Measurements from ENCODE around the gene SPATS2L.
"Not testable (repeated sequence)": the region's sequence is repeated elsewhere in the genome, so short reads cannot be mapped to it uniquely, and the experiment has no call there.

The SPATS2L gene

DNA sequence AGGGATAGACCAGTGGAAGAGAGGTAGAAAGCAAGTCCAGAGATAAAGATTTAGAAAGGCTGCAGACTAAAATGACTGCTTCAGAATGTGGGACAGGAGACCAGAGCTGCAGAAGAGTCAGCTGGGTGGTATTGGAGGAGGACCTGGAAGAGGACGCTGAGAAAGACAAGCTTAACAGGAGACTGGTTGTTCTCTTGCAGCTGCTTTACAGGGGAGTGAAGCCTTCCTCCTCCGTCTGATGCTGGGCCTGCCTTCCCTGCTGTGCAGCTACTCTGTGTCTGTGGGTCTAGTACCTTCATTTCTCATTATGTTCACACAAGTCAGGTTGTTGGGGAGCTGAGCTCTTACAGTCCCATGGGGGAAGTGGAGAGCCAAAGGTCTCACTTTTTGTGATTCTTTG lies 35.7 kb downstream of the SPATS2L start:
- no peaks in the 10 kb centered on the region for H3K9me3 Mint-ChIP-seq
- H3K4me3 Mint-ChIP-seq = no peak overlapping the region
- ATAC-seq (no peak), DNase-seq (no peak)
- no peak overlapping the region for H3K27ac Mint-ChIP-seq
- H3K36me3 Mint-ChIP-seq (ENCODE audit: low read depth) = no peaks in the 10 kb centered on the region
- no peaks in the 10 kb centered on the region for H3K27me3 Mint-ChIP-seq
- no peaks in the 10 kb centered on the region for H3K4me1 Mint-ChIP-seq

GRCh38 chr2:200342654-200343053 lies 36.2 kb downstream of the SPATS2L start:
- H3K36me3 Mint-ChIP-seq (ENCODE audit: low read depth) = no peaks in the 10 kb centered on the region
- ATAC-seq (no peak), DNase-seq (no peak)
- H3K4me3 Mint-ChIP-seq = no peak overlapping the region
- no peaks in the 10 kb centered on the region for H3K27me3 Mint-ChIP-seq
- H3K9me3 Mint-ChIP-seq = no peaks in the 10 kb centered on the region
- H3K4me1 Mint-ChIP-seq = no peaks in the 10 kb centered on the region
- H3K27ac Mint-ChIP-seq = no peak overlapping the region

DNA sequence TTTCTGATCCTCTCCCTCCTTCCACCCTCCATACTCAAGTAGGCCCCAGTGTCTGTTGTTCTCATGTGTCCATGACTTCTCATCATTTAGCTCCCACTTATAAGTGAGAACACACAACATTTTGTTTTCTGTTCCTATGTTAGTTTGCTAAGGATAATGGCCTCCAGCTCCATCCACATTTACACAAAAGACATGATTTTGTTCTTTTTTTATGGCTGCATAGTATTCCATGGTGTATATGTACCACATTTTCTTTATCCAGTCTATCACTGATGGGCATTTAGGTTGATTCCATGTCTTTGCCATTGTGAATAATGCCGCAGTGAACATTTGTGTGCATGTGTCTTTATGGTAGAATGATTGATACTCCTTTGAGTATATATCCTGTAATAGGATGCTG lies 37.7 kb downstream of the SPATS2L start:
- not testable (repeated sequence) for H3K9me3 Mint-ChIP-seq; H3K36me3 Mint-ChIP-seq (ENCODE audit: low read depth); DNase-seq; H3K27me3 Mint-ChIP-seq; H3K4me3 Mint-ChIP-seq; H3K27ac Mint-ChIP-seq; H3K4me1 Mint-ChIP-seq; ATAC-seq

DNA sequence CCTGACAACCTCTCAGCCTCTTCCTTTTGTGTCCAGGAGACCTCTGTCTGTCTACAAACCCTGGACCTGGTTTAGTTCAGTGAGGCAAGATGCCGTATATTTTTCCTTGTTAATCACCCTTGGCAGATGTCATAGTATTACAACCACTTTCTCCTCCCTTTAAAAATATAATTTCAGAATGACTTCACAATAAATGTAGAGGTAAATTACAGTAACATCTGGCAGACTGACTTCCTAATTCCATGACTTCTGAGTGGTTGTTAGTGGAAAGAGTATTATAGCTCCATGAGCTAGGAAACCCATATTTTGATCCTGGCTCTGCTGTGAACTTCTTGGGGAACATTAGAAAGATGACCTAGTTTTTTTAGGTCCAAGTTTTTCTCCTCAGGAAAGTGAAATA lies 39.5 kb downstream of the SPATS2L start:
- Mint-ChIP-seq H3K4me3 (no peak overlapping the region), H3K27ac (no peak overlapping the region), H3K9me3 (no peaks in the 10 kb centered on the region), H3K4me1 (no peaks in the 10 kb centered on the region), H3K27me3 (no peaks in the 10 kb centered on the region), H3K36me3 (ENCODE audit: low read depth) (no peaks in the 10 kb centered on the region)
- no peak for ATAC-seq
- no peak for DNase-seq

DNA sequence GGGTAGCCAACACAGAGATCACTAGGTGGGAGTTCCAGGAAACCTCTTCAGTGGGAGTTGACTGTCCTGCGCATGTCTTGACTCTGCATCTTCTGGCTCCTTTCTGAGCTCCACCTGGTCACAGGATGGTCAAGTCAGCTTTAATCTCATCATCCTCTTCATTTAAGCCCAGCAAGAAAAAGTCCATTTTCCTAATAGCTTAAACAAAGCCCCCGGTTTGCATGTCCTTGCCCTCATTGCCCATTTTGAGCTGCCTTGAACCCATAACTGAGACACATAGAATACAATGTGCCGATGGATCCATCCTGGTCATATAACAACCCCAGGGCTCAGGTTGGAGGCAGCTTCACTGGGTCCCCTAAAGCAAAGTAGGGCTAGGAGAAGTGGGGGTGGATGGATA lies 40.8 kb downstream of the SPATS2L start:
- H3K36me3 Mint-ChIP-seq (ENCODE audit: low read depth) = no peaks in the 10 kb centered on the region
- no peak overlapping the region for H3K27ac Mint-ChIP-seq
- DNase-seq (no peak), ATAC-seq (no peak)
- H3K4me1 Mint-ChIP-seq = no peaks in the 10 kb centered on the region
- no peaks in the 10 kb centered on the region for H3K9me3 Mint-ChIP-seq
- H3K27me3 Mint-ChIP-seq = no peaks in the 10 kb centered on the region
- no peak overlapping the region for H3K4me3 Mint-ChIP-seq

DNA sequence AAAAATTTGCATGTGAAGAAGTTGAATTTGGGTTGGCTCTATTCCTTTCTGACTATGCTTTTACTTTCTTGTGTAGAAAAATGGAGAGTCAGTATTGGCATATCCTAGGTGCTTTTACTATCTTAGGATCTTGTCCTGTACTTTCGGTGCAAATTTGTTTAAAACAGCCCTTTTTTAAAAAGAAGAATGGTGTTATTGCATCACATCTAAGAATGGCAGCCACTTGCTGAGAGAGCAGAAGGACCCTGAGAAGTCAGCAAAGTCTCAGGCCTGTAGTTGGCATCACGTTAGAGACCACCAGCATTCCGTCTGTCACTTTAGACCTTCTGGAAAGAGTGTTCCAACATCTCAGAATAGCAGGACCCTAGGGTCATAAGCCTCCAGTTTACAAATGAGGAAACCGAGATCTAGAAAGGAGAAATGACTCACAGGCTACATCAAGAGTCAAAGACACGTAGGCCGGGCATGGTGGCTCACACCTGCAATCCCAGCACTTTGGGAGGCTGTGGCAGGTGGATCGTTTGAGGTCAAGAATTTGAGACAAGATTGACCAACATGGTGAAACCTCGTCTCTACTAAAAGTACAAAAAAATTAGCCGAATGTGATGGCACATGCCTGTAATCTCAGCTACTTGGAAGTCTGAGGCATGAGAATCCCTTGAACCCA lies 42.5 kb downstream of the SPATS2L start:
- ATAC-seq = no peak
- H3K36me3 Mint-ChIP-seq (ENCODE audit: low read depth) = no peaks in the 10 kb centered on the region
- H3K4me1 Mint-ChIP-seq = no peaks in the 10 kb centered on the region
- DNase-seq = no peak
- no peak overlapping the region for H3K4me3 Mint-ChIP-seq
- H3K27me3 Mint-ChIP-seq = no peaks in the 10 kb centered on the region
- no peak overlapping the region for H3K27ac Mint-ChIP-seq
- no peaks in the 10 kb centered on the region for H3K9me3 Mint-ChIP-seq

- H3K4me3 Mint-ChIP-seq = no peak overlapping the region
- no peaks in the 10 kb centered on the region for H3K27me3 Mint-ChIP-seq
- no peak overlapping the region for H3K27ac Mint-ChIP-seq
- DNase-seq (no peak), ATAC-seq (no peak)
- H3K36me3 Mint-ChIP-seq (ENCODE audit: low read depth) = no peaks in the 10 kb centered on the region
- H3K9me3 Mint-ChIP-seq = no peaks in the 10 kb centered on the region
- no peaks in the 10 kb centered on the region for H3K4me1 Mint-ChIP-seq
Measured at GRCh38 chr2:200349868-200350267, 43.4 kb downstream of the SPATS2L start.

DNA sequence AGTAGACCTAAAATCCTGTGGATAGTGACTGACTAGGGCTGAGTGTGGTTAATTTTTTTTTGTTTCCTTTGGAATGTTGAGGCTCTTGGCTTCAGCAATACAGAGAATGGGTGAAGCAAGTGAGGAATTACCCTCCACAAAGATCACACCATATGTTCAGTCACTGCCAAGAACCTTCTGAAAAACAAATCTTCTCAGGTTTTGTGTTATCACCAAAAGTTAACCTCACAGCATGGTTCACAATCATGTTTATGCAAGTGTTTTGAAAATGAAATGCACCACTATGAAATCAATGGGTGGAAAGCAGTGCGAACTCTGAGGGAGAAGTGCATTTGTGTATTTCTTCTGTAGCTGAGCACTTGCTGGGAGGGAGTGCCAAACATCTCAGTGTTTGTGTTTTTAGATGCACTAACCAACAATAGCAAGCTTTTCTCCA lies 44.4 kb downstream of the SPATS2L start:
- H3K36me3 Mint-ChIP-seq (ENCODE audit: low read depth) = no peaks in the 10 kb centered on the region
- H3K27ac Mint-ChIP-seq = no peak overlapping the region
- H3K9me3 Mint-ChIP-seq = no peaks in the 10 kb centered on the region
- no peak overlapping the region for H3K4me3 Mint-ChIP-seq
- H3K27me3 Mint-ChIP-seq = no peaks in the 10 kb centered on the region
- ATAC-seq = no peak
- H3K4me1 Mint-ChIP-seq = no peaks in the 10 kb centered on the region
- no peak for DNase-seq

GRCh38 chr2:200351815-200352214 lies 45.3 kb downstream of the SPATS2L start:
- ATAC-seq (no peak), DNase-seq (no peak)
- Mint-ChIP-seq H3K9me3 (no peaks in the 10 kb centered on the region), H3K27ac (no peak overlapping the region), H3K4me1 (no peaks in the 10 kb centered on the region), H3K36me3 (ENCODE audit: low read depth) (no peaks in the 10 kb centered on the region), H3K4me3 (no peak overlapping the region), H3K27me3 (no peaks in the 10 kb centered on the region)

- Mint-ChIP-seq H3K27me3 (no peaks in the 10 kb centered on the region), H3K9me3 (no peaks in the 10 kb centered on the region), H3K27ac (no peak overlapping the region), H3K36me3 (ENCODE audit: low read depth) (no peaks in the 10 kb centered on the region), H3K4me3 (no peak overlapping the region), H3K4me1 (no peaks in the 10 kb centered on the region)
- no peak for ATAC-seq
- DNase-seq = no peak
Measured at GRCh38 chr2:200352636-200353035, 46.1 kb downstream of the SPATS2L start.

DNA sequence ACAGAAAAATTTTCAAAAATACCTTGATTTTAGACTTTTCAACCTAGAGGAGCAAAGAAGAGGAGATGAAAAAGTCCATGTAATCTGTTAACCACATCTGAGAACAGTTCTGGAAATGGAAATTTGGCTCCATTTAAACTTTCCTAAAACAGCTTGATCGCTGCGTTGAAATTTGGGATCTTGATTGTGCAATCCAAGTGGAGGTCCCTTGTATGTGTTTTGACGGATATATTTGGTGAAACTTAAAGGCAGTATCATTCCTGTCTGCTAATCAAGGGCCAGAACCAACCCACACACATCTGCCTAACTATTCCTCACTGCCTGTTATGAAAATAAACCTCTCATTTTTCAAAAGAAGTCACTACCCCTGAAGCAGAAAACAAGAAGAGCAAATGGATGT lies 46.6 kb downstream of the SPATS2L start:
- H3K4me3 Mint-ChIP-seq = no peak overlapping the region
- H3K27me3 Mint-ChIP-seq = no peaks in the 10 kb centered on the region
- no peak for ATAC-seq
- H3K9me3 Mint-ChIP-seq = no peaks in the 10 kb centered on the region
- H3K4me1 Mint-ChIP-seq = no peaks in the 10 kb centered on the region
- no peak overlapping the region for H3K27ac Mint-ChIP-seq
- no peak for DNase-seq
- no peaks in the 10 kb centered on the region for H3K36me3 Mint-ChIP-seq (ENCODE audit: low read depth)

DNA sequence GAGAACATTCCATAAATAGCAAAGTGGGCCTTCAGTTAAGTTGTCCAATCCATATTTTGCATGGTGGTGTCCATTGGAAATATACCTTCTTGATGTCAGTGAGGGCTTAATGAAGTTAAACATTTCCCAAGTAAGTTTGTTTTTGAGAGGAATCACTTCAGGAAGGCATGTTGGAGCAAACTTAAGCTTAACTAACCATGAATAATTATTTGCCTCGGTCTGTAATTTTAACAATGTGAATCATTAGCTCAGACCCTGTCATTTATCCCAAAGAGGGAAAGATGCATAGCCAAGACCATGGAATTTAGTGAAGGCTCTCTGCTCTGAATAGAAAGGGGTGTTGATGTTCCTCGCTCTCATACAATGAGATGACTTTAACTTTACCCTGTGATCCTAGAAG lies 47.4 kb downstream of the SPATS2L start:
- Mint-ChIP-seq H3K36me3 (ENCODE audit: low read depth) (no peaks in the 10 kb centered on the region), H3K27ac (no peak overlapping the region), H3K27me3 (no peaks in the 10 kb centered on the region), H3K4me3 (no peak overlapping the region), H3K4me1 (no peaks in the 10 kb centered on the region), H3K9me3 (no peaks in the 10 kb centered on the region)
- ATAC-seq (no peak), DNase-seq (no peak)

DNA sequence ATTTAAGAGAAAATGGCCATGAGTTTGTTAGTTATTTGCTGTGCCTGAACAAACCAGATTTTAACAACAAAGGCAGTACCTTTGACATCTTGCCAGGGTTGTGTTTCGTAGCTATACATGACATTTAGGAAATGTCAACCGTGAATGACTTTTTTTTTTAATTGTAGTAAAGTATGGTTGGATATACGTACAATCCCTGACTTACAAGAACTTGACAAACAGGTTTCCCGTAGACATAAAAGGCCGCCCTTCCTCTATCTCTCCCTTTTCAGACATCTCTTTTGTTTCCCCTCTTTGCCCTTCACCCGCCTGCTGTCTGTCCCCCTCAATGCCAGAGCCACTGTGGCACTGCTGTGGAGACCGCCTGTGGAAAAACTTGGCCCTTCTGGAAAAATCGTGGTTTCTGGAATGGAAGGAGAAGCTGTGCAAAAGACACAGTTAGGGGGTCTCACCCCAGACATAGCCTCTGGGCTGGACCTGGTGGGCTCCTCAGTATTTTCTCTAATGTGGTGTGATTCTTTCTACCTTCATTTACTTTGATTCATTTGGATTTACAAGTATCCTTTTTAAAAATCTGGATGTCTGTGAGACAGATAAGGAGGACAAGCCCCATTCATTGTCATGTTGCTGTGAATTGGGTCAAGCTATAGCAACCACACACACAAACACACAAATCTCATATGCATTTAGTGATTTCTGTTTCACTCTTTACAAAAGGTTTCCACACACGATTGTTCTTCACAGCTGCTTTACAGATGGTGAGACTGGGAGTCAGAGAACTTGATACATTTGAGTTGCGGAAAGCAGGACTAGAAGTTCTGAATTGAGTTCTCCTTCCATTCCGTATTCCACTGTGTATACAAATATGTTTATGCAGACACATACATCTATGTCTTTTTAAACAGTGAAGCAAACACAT lies 48.6 kb downstream of the SPATS2L start:
- no peak for ATAC-seq
- H3K4me1 Mint-ChIP-seq = no peaks in the 10 kb centered on the region
- H3K4me3 Mint-ChIP-seq = no peak overlapping the region
- H3K27ac Mint-ChIP-seq = no peak overlapping the region
- no peak for DNase-seq
- no peaks in the 10 kb centered on the region for H3K36me3 Mint-ChIP-seq (ENCODE audit: low read depth)
- no peaks in the 10 kb centered on the region for H3K9me3 Mint-ChIP-seq
- no peaks in the 10 kb centered on the region for H3K27me3 Mint-ChIP-seq

DNA sequence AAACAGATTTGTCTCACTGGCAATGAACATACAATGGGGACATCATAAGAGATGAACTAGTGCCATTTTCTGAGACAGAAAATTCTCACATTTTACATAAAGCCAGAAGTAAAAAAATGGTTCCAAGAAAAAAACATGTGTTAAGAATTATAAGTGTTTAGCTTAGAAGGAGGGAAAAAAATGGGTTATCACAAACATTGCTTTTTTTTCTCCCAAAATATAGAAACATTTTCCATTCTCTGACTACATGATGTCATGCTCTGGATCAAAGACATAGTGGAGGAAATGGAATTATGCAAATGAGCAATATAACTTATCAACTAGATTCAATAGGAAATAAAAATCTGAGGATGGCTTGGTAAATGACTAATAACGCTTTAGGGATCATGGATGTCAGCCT lies 49.8 kb downstream of the SPATS2L start:
- H3K27ac Mint-ChIP-seq = no peak overlapping the region
- H3K4me3 Mint-ChIP-seq = no peak overlapping the region
- H3K27me3 Mint-ChIP-seq = no peaks in the 10 kb centered on the region
- ATAC-seq = no peak
- no peaks in the 10 kb centered on the region for H3K4me1 Mint-ChIP-seq
- no peak for DNase-seq
- no peaks in the 10 kb centered on the region for H3K9me3 Mint-ChIP-seq
- no peaks in the 10 kb centered on the region for H3K36me3 Mint-ChIP-seq (ENCODE audit: low read depth)

GRCh38 chr2:200356857-200357384 lies 50.4 kb downstream of the SPATS2L start:
- DNase-seq (no peak), ATAC-seq (no peak)
- Mint-ChIP-seq H3K36me3 (ENCODE audit: low read depth) (no peaks in the 10 kb centered on the region), H3K4me1 (no peaks in the 10 kb centered on the region), H3K9me3 (no peaks in the 10 kb centered on the region), H3K4me3 (no peak overlapping the region), H3K27me3 (no peaks in the 10 kb centered on the region), H3K27ac (no peak overlapping the region)
